GM23338 (cell line): ENCODE results near the gene CPXM2. TPM values are rescaled to one million over a fixed set of nuclear protein-coding genes. Genes with fewer than 3 reads are reported as not detected.

Experiments
- ATAC-seq: fragments of 200-7000 bp; cut with Tn5 transposase; 3 replicates; pipeline ENCODE4 v1.9.1; 2020
- DNase-seq: peaks from one replicate; pipeline ENCODE4 v3.0.0-alpha.2; 2015; ENCODE audit warnings: low spot score
- H2AFZ ChIP-seq: fragments of 200-600 bp; sonication (generic); 2 replicates; pipeline ENCODE4 v1.8.0; 2016; ENCODE audit warnings: antibody characterized with exemption, mild to moderate bottlenecking, moderate library complexity
- H3F3A ChIP-seq: fragments of 200-600 bp; sonication (generic); replicated peaks from 2 replicates; pipeline ENCODE4 v1.8.0; 2017; ENCODE audit warnings: antibody characterized with exemption, mixed run types, low read depth
- H3K27ac ChIP-seq: fragments of 200-600 bp; sonication (generic); 2 replicates; pipeline ENCODE4 v1.6.1; 2016; ENCODE audit warnings: low read depth
- H3K27me3 ChIP-seq: fragments of 200-600 bp; sonication (generic); 2 replicates; pipeline ENCODE4 v1.8.0; 2016; ENCODE audit warnings: mild to moderate bottlenecking, mixed run types, moderate library complexity; ENCODE audit not compliant: insufficient read depth
- H3K36me3 ChIP-seq: fragments of 200-600 bp; sonication (generic); 2 replicates; pipeline ENCODE4 v1.8.0; 2016; ENCODE audit warnings: mild to moderate bottlenecking; ENCODE audit not compliant: insufficient read depth
- H3K4me1 ChIP-seq: fragments of 200-600 bp; sonication (generic); 2 replicates; pipeline ENCODE4 v1.8.0; 2016; ENCODE audit warnings: mild to moderate bottlenecking, moderate library complexity; ENCODE audit not compliant: insufficient read depth
- H3K4me2 ChIP-seq: fragments of 200-600 bp; sonication (generic); 2 replicates; pipeline ENCODE4 v1.7.1; 2017; ENCODE audit warnings: mixed run types
- H3K4me3 ChIP-seq: fragments of 200-600 bp; sonication (generic); 2 replicates; pipeline ENCODE4 v1.6.1; 2016; ENCODE audit warnings: mixed run types
- H3K79me2 ChIP-seq: fragments of 200-600 bp; sonication (generic); replicated peaks from 2 replicates; pipeline ENCODE4 v1.8.0; 2017; ENCODE audit warnings: mild to moderate bottlenecking; ENCODE audit not compliant: insufficient read depth
- H3K9me2 ChIP-seq: fragments of 200-600 bp; sonication (generic); 2 replicates; pipeline ENCODE4 v1.8.0; 2017; ENCODE audit not compliant: insufficient read depth
- H4K20me1 ChIP-seq: fragments of 200-600 bp; sonication (generic); replicated peaks from 2 replicates; pipeline ENCODE4 v1.8.0; 2017; ENCODE audit warnings: mild to moderate bottlenecking; ENCODE audit not compliant: insufficient read depth
- H3K27ac Mint-ChIP-seq: 2 replicates; pipeline ENCODE4 v1.8.0; 2020; ENCODE audit warnings: inconsistent platforms, mild to moderate bottlenecking, moderate library complexity, mixed read lengths
- H3K27me3 Mint-ChIP-seq: 3 replicates; pipeline ENCODE4 v1.8.0; 2022; ENCODE audit warnings: low read depth, mild to moderate bottlenecking, moderate library complexity, mixed read lengths, inconsistent platforms; ENCODE audit not compliant: insufficient read depth, poor library complexity
- H3K36me3 Mint-ChIP-seq: 3 replicates; pipeline ENCODE4 v1.8.0; 2021; ENCODE audit warnings: low read depth, mild to moderate bottlenecking, inconsistent platforms, moderate library complexity, mixed read lengths
- H3K4me1 Mint-ChIP-seq: 3 replicates; pipeline ENCODE4 v1.8.0; 2020; ENCODE audit warnings: mild to moderate bottlenecking, inconsistent platforms, mixed read lengths
- H3K4me3 Mint-ChIP-seq: 3 replicates; pipeline ENCODE4 v1.8.0; 2021; ENCODE audit warnings: moderate library complexity, mild to moderate bottlenecking, inconsistent platforms, mixed read lengths
- H3K9me3 Mint-ChIP-seq: 3 replicates; pipeline ENCODE4 v1.8.0; 2020; ENCODE audit warnings: moderate library complexity, mild to moderate bottlenecking, inconsistent platforms, mixed read lengths
- CREB1 ChIP-seq: fragments of 250-450 bp; sonication (Bioruptor Pico); IDR thresholded peaks from 2 replicates; pipeline ENCODE4 v1.5.0; 2020; ENCODE audit warnings: low read depth, mild to moderate bottlenecking, moderate library complexity
- EZH2 ChIP-seq: fragments of 200-600 bp; sonication (generic); IDR thresholded peaks from one replicate; pipeline ENCODE4 v1.8.0; 2017; ENCODE audit warnings: antibody characterized with exemption, mild to moderate bottlenecking, low read depth; ENCODE audit not compliant: unreplicated experiment
- EZH2phosphoT487 ChIP-seq: fragments of 200-600 bp; sonication (generic); IDR thresholded peaks from one replicate; pipeline ENCODE4 v1.8.1; 2018; ENCODE audit warnings: antibody characterized with exemption; ENCODE audit not compliant: unreplicated experiment
- NANOG ChIP-seq: IDR thresholded peaks from 2 replicates; pipeline ENCODE4 v1.6.1; 2016; ENCODE audit warnings: antibody characterized with exemption, borderline replicate concordance
- POLR2AphosphoS5 ChIP-seq: IDR thresholded peaks from 2 replicates; pipeline ENCODE4 v1.6.1; 2016; ENCODE audit warnings: antibody characterized with exemption, low read depth
- STAT1 ChIP-seq: IDR thresholded peaks from one replicate; pipeline ENCODE4 v1.6.1; 2016; ENCODE audit warnings: antibody characterized with exemption; ENCODE audit not compliant: unreplicated experiment
- ZNF331 ChIP-seq: fragments of 250-450 bp; sonication (Bioruptor Pico); IDR thresholded peaks from 2 replicates; pipeline ENCODE4 v1.5.0; 2020; ENCODE audit warnings: low read depth, mild to moderate bottlenecking, moderate library complexity
- long read RNA-seq: library from polyadenylated mRNA; unstranded; transcript quantifications from one replicate; pipeline ENCODE4 v2.0.0, GENCODE V29; 2020; ENCODE audit not compliant: unreplicated experiment
- polyA plus RNA-seq: library from polyadenylated mRNA; unstranded; fragments of >200 nt; fragmentation: Nextera tagmentation; extraction: Ambion mirVana; gene quantifications from 2 replicates; pipeline ENCODE4 v1.2.1, GENCODE V29; 2016
- total RNA-seq: library from RNA; depleted of rRNA; stranded (reverse); fragments of >200 nt; shearing (Covaris generic); gene quantifications from 2 replicates; pipeline ENCODE4 v1.2.3, GENCODE V29; 2014; rRNA removed
- TF ChIP-seq, protein P1 (sequence below), 2 experiments: fragments of 200-600 bp in 1 of 2; sonication (generic) in 1 of 2; conservative IDR thresholded peaks; 2 replicates each; pipeline versions ENCODE4 v1.5.1 to v1.6.1; 2016 to 2017; ENCODE audit warnings: antibody characterized with exemption in 2 of 2, low read depth in 2 of 2, mild to moderate bottlenecking in 2 of 2, moderate library complexity in 1 of 2
- TF ChIP-seq, protein P2 (sequence below): IDR thresholded peaks from 2 replicates; pipeline ENCODE4 v1.6.1; 2016; ENCODE audit warnings: antibody characterized with exemption
- TF ChIP-seq, protein P3 (sequence below): IDR thresholded peaks from one replicate; pipeline ENCODE4 v1.6.1; 2018; ENCODE audit warnings: antibody characterized with exemption; ENCODE audit not compliant: unreplicated experiment

Gene CPXM2
- total RNA-seq (5.3 and 8.1 TPM in 2 replicates), polyA plus RNA-seq (0.92 and 1.6 TPM in 2 replicates)
- long read RNA-seq, partial matches to known transcripts = 0 of 1 reads
- long read RNA-seq, other reads (novel, unspliced or antisense) = 0 of 1 reads

DNA sequence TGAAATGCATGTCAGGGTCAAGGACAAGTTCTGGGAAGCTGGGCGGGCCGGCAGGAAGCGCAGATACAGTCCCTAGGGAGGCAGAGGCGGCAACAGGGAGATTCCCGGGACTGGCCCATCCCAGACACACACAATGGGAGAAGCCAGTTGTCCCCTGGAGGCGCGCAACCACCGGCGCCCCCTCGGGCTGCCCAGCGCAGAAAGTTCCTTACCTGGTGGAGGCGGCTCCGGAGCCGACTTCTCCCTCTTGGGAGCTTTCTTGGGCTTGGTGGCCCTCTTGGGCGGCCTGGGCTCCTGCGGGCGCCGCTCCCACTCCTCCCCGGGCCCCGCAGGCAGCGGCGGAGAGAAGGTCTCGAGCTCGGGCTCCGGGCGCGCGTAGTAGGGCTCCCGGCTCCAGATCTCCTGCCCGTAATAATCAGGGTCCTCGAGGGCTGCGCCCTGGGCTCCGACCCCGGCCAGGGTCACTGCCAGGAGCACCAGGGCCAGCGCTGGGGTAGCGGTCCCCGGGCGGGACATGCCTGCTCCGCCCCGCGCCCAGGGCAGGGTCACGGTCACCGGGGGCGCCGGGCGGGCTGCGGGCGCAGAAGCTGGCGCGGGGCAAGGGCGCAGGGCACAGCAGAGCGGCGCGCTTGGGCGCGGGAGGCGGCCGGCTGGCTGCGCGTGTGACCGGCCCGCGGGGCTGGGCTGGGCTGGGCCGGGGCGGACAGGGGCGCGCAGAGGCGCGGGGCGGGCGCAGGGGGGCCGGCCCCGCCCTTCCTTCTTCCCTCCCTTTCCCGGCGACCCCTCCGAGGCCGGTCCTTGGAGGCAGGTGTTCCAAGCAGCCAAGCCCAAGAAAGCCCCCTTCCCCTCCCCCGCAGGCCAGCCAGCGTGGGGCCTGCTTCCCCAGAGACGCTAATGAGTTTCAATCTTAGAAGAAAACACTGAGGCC is at the start of gene CPXM2:
TSS of gene CPXM2 (minus strand) at position 664 of the 928 bp plus-strand sequence. CDS start at position 516, 148 bp downstream.
- peaks cover 14% of the 10 kb centered on the region for H3K4me1 ChIP-seq
- H3K36me3 ChIP-seq = no peaks in the 10 kb centered on the region
- H3F3A ChIP-seq = no peaks in the 10 kb centered on the region; the same call in 1 of the 2 replicates
- H3K9me3 Mint-ChIP-seq = no peaks in the 10 kb centered on the region
- no peaks in the 10 kb centered on the region for H3K79me2 ChIP-seq
- no peaks in the 10 kb centered on the region for H4K20me1 ChIP-seq
- peaks cover 15% of the 10 kb centered on the region for H3K4me1 Mint-ChIP-seq
- peak within 1 kb of the TSS; percentile 89 for H3K4me2 ChIP-seq
- peak within 1 kb of the TSS; percentile 77 for H3K4me3 Mint-ChIP-seq
- peak; percentile 75 for DNase-seq
- H3K27me3 Mint-ChIP-seq = peaks cover 27% of the 10 kb centered on the region
- H2AFZ ChIP-seq = peak within 1 kb of the TSS; percentile 99
- peak; percentile 90 for ATAC-seq
- H3K27me3 ChIP-seq = peaks cover 30% of the 10 kb centered on the region
- H3K27ac Mint-ChIP-seq = no peak within 1 kb of the TSS
- H3K9me2 ChIP-seq = no peaks in the 10 kb centered on the region
- H3K4me3 ChIP-seq = peak within 1 kb of the TSS; percentile 81
- no peaks in the 10 kb centered on the region for H3K36me3 Mint-ChIP-seq
- TF ChIP-seq, protein P1, sequence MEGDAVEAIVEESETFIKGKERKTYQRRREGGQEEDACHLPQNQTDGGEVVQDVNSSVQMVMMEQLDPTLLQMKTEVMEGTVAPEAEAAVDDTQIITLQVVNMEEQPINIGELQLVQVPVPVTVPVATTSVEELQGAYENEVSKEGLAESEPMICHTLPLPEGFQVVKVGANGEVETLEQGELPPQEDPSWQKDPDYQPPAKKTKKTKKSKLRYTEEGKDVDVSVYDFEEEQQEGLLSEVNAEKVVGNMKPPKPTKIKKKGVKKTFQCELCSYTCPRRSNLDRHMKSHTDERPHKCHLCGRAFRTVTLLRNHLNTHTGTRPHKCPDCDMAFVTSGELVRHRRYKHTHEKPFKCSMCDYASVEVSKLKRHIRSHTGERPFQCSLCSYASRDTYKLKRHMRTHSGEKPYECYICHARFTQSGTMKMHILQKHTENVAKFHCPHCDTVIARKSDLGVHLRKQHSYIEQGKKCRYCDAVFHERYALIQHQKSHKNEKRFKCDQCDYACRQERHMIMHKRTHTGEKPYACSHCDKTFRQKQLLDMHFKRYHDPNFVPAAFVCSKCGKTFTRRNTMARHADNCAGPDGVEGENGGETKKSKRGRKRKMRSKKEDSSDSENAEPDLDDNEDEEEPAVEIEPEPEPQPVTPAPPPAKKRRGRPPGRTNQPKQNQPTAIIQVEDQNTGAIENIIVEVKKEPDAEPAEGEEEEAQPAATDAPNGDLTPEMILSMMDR (conservative IDR thresholded peaks at IDR 0.05; ENCODE audit: low read depth in 2 of 2) = peak; percentile 12 to 13; a peak in 3 of 4 replicates
- TF ChIP-seq POLR2AphosphoS5 (0 out of 2 replicates have a peak, but pooled peaks have one; percentile 0), CREB1 (no peak), EZH2 (peak; percentile 53), EZH2phosphoT487 (no peak), NANOG (no peak), ZNF331 (CRISPR knock-in tag) (no peak), STAT1 (no peak)
- TF ChIP-seq, protein P2, sequence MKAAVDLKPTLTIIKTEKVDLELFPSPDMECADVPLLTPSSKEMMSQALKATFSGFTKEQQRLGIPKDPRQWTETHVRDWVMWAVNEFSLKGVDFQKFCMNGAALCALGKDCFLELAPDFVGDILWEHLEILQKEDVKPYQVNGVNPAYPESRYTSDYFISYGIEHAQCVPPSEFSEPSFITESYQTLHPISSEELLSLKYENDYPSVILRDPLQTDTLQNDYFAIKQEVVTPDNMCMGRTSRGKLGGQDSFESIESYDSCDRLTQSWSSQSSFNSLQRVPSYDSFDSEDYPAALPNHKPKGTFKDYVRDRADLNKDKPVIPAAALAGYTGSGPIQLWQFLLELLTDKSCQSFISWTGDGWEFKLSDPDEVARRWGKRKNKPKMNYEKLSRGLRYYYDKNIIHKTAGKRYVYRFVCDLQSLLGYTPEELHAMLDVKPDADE = no peak
- TF ChIP-seq, protein P3, sequence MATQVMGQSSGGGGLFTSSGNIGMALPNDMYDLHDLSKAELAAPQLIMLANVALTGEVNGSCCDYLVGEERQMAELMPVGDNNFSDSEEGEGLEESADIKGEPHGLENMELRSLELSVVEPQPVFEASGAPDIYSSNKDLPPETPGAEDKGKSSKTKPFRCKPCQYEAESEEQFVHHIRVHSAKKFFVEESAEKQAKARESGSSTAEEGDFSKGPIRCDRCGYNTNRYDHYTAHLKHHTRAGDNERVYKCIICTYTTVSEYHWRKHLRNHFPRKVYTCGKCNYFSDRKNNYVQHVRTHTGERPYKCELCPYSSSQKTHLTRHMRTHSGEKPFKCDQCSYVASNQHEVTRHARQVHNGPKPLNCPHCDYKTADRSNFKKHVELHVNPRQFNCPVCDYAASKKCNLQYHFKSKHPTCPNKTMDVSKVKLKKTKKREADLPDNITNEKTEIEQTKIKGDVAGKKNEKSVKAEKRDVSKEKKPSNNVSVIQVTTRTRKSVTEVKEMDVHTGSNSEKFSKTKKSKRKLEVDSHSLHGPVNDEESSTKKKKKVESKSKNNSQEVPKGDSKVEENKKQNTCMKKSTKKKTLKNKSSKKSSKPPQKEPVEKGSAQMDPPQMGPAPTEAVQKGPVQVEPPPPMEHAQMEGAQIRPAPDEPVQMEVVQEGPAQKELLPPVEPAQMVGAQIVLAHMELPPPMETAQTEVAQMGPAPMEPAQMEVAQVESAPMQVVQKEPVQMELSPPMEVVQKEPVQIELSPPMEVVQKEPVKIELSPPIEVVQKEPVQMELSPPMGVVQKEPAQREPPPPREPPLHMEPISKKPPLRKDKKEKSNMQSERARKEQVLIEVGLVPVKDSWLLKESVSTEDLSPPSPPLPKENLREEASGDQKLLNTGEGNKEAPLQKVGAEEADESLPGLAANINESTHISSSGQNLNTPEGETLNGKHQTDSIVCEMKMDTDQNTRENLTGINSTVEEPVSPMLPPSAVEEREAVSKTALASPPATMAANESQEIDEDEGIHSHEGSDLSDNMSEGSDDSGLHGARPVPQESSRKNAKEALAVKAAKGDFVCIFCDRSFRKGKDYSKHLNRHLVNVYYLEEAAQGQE = no peak
- H3K27ac ChIP-seq = no peak within 1 kb of the TSS
